Fibroblast of skin of left biceps (primary cell): ENCODE results near the gene KLHL40.

Source experiments
- DNase-seq, 2 experiments: peaks; one replicate each; pipeline ENCODE4 v3.0.0-alpha.2; 2013; ENCODE audit warnings: low read depth in 2 of 2

Gene KLHL40

DNA sequence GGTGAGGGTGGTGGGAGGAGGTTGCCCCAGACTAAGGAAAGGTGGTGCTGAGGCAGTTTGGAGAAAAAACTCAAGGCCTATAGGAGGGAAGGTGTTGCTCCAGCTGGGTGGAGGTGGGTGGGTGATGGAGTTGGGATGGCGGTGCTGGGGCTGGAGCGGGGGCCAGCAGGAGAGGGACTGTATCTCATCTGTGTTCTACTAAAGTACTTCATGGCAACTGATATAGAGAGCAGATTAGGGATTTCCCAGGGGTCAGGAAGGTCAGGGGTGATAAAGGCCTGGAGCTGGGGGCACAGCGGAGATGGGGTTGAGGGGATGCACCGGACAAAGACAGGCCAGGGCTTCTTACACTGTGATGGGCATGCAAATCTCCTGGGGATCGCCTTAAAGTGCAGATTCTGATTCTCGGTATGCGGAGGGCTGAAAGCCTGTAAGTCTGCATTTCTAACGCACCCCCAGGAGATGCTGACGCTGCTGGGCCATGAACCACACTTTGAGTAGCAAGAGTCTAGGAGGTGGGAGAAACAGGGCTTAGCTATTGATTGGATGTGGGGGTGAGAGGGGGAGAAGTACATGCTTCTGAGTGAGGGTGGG is 4.2 kb downstream of the KLHL40 start:
- DNase-seq = no peak

DNA sequence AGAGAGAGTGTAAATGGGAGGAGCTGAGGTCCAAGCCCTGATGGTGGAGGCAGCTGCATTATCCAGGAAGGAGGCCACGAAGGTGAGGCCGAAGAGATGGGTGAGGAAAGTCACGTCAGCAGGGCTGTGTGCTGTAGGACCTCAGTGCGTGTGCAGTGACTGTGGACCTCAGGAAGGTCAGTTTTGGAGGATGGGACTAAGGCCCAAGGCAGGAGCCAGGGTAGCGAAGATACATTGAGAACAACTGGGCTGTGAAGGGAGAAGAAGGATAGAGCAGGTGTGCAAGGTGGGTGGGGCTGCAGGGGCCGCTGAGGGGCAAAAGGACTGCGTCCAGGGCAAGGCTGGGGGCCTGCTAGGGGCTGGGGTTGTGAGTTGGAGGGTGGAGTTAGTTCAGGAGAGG is 4.9 kb downstream of the KLHL40 start:
- DNase-seq = no peak

DNA sequence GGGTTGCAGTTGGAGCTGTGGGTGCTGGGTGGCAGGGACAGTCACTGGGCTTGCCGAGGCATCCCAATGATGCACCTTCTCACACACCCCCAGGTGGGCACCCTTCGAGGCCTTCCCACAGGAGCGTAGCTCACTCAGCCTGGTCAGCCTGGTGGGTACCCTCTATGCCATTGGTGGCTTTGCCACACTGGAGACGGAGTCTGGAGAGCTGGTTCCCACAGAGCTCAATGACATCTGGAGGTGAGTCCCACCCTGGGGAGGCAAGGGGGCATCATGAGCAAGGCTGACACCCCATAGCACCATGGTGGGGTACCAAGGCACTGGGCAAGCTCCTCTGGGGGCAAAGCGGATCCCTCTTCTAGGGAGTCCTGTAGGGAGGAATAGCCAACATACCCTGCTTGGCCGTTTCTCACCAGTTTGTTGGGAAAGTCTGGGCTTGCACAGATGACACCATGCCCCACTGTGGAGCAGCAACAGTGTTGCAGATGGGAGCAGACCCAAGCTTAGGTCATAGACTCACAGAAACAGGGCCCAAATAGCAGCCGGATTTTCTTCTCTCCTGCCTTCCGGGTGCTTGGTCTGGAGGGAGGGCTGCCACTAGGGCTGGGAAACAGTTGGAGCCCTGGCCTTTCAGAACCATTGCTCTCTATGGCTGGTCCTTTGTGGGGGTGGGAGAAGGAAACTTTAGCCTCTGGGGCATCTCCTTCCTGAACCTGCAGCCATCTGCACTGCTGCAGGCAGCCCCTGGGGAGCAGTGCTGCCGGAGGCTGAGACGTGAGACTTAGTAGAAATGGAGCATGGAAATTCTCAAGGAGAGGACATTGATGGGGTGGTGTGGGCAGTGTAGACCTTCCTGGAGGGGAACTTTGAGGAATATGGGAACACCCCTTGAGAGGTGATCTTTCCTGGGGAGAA is 5.7 kb downstream of the KLHL40 start:
- no peak for DNase-seq

DNA sequence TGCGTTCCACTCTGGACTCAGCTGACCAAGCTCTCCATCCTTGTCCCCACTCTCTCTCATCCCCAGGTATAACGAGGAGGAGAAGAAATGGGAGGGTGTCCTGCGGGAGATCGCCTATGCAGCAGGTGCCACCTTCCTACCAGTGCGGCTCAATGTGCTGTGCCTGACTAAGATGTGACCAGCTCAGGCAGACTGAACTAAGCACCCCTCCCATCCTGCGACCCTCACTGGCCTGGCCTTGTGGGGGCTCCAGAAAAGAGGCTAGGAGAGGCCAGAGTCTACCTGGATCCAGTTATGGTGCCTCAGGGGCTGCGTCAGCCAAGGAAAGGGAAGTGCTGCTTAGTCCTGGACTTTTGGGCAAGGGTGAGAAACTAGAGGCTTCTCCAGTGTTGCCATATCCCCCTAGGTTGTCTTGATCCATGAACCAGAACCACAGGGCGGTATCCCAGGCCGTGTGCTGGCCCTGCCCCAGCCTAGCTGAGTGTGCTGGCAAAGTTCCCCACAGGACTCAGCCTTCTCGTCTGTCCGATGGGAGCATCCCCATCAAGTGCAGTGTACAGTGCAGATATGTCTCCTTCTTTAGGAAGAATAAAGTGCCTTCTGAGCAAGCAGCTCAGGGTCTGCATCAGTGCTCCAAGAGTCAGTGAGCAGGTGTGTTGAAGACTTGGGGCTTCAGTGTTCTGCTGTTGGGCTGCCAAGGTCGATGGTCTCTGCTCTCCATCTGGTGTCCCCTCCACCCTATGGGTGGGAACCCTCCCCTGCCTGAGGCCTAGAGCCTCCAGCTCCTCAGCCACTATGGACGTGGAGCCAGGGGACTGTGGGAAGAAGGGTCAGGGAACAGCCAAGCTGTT is 6.7 kb downstream of the KLHL40 start:
- DNase-seq = no peak

DNA sequence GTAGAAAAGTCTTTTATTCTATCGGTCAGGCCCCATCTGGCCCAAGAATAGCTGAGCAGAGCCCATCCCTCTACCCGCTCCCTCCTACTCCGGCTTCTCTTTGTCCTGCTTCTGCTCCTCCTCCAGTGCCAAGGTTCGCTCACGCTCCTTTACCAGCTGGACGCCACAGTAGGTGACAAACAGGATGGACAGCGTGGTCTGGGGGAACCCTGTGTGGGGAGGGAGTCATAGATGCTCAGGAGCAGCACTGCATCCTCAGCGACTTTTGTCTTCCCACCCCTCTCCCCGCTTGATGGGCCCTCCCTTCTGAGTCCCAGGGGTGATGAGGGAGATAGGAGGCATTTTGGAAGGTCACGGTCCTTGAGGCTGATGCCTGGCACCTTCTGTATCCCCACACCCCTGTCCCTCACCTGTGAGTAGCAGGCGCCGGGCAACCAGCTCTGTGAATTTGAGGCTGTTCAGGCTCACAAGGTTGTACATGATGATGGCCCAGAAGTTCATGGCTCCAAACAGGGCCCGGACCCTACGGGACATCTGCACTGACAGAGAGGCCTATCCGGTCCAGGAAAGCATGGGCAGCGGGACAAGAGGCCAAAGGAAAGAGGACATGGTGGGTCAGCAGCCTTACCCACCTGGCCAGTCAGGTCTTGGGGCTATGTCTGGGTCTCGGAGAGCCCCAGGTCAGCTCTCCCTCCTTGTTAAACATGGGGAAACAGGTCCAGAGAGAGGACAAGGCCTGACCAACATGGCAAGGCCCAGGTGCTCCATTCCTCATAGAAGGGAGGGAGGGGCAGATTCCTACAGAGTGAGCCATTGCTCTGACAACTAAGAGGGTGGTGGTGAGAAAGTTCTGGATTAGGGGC is 7.6 kb downstream of the KLHL40 start:
- DNase-seq = no peak

DNA sequence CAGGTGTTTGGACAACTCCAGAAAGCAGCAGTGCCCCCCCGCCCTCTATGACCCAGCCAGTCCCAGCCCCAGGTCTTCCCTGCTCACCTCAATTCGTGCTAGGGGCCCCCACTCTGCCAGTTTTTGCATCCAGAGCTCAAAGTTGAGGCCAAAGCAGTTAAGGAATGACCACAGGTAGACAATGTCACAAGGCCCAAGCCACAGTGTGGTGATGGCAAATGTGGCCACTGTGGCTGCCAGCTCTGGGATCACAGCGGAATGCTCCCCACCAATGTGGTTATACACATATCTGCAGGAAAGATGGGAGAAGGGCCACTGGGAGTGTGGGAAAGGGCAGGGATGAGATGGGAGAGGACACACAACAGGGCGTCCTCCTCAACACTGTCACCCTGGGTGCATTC is 8.2 kb downstream of the KLHL40 start:
- no peak for DNase-seq

DNA sequence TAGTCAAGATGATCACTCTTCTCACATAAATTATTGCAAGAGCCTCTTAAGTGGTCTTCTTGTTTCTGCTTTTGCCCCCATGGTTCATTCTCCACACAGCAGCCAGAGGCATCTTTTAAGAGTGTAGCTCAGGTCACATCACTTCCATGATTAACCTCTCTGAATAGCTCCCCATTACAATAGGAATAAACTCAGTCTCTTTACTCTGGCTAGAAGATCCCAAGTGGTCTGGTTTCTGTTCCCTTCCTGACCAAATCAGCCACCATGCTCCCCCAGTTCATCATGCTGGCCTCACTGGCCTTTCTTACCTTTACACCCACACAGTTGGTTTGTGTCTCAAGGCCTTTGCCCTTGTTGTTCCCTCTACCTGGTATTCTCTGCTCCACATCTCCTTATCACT is 9.0 kb downstream of the KLHL40 start:
- DNase-seq = no peak

DNA sequence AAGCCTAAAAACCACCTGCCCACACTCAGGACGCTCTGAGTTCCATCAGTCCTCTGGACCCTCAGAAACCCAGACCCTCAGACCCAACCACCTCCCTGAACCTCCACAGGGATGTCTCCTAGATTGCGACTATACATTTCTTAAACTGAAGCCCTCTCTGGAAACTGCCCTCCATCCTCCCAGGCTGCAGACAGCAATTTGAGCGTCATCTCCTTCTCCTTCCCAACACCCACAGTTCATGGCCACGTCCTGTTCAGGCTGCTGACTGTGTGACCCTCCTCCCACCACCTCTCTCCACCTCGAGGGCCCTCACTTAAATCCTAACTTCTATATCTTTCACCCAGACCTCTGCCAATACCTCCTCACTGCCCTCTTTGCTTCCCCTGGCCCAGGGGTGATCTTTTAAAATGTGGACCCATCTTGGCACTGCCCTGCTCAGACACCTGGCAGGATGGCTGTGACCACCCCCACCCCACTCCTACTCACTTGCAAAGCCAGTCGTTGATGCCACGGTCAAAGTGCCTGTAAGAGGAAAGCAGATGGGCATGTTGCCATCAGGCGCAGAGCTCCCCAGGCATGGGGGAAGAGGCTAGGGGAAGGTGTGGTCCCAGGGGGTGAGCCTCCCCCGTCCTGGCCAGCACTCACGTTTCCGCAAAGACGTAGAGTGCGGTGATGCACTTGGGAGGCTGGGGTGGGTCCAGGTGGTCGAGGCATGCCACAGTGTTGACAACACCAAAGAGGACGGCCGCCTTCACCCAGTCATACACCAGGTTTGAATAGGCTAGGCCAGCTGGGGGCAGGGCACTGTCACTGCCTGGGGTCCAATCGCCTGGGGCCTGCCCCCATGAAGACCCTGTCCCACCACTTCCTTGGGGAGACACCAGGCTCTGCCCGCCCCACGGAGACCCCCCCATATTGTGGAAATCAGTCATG is 11.3 kb downstream of the KLHL40 start:
- DNase-seq = no peak

DNA sequence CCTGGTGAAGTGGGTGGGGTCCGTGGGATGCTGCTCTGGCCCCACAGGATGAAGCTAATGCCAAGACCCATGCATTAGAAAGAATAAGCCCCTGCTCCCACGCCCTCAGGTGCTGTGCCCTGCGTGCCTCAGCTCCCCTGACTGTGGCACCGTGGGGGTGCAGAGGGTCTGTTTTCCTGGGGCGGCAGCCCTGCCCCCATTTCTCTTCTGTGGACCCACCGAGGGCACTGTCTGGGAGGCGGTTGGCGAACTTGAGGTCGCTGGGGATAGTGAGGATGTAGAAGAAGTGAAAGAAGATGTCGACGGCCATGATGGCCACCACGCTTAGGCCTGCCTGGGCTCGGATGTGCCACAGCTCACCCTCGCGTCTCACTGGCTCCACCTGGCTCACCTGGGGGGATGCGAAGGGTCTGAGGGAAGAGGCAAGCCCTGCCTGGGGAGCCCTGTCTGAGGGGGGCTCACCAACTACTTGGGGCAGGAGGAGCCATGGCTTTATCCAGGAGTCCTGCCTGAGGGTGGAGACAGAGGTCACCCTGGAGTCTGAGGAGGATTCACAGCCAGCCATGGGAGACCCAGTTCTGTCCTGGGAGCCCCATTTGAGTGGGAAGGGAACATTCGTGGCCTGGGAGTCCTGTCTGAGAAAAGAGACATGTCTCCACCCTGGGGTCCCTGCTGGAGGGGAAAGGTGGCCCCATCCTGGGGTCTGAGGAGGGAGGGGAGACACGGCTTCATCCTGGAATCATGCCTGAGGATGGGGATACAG is 12.1 kb downstream of the KLHL40 start:
- no peak for DNase-seq

DNA sequence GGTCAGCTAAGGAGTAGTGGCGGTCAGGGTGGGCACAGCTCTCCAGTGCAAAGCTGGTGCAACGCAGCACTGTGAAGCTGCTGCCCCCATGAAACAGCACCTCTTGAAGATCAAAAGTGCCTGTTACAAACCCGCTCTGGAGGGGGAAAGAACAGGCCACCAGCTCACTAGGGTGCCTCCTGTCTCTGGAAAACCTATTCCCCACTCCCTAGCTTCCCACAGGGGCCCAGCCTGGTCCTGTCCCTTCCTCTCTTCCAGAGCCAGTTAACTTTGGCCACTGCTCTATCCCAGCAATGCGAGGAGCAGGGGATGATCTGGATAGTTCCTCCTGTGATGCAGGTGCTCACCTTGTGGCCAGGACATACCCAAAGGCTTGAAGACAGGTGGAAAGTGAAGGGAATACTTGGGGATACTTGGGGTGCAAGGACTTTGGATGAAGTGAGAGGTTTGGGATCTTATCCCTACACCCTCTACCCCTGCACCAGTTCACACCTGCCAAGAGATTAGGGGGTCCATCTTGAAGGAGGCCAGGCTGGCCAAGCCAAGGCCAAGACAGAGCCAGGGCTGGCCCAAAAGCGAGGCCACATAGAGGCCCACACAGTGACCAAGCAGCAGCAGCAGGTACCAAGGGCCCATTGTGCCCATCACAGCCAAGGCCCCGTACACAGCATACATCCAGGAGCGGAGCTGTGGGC is 13.0 kb downstream of the KLHL40 start:
- no peak for DNase-seq

DNA sequence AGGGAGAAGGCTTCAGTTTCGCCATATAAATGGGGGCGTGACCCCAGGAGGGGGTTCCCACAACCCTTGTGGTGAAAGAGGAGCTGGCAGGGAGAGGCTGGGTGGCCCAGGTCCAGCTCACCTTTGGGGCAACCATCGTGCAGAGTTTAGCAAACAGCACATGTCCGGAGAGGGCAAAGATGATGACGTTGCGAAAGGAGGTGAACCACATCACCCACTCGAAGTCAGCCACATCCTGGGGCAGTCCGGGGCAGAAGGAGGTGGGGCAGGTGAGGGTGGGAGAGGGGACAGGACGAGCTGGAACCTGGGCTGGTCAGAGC is 13.5 kb downstream of the KLHL40 start:
- no peak for DNase-seq

DNA sequence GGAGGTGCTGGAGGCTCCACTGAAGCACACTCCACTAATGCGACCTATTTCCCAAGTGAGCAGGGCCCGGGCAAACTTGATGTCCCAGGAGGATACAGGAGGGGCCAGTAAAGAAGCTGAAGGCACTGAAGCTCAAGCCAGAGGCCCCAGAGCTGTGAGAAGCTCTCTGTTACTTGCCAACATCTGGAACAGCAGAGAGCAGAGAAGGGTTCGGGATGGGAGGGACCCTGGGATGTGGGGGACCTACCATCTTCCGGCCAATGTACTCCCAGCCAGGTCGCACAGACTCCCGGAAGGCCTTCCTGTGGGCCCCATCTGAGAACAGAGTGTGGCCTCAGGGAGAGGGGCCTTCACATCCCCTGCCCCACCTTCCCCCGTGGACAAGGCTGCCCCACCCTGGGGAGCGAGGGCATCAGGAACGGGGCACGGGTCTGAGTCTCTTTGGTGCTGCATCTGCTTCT is 14.2 kb downstream of the KLHL40 start:
- no peak for DNase-seq

DNA sequence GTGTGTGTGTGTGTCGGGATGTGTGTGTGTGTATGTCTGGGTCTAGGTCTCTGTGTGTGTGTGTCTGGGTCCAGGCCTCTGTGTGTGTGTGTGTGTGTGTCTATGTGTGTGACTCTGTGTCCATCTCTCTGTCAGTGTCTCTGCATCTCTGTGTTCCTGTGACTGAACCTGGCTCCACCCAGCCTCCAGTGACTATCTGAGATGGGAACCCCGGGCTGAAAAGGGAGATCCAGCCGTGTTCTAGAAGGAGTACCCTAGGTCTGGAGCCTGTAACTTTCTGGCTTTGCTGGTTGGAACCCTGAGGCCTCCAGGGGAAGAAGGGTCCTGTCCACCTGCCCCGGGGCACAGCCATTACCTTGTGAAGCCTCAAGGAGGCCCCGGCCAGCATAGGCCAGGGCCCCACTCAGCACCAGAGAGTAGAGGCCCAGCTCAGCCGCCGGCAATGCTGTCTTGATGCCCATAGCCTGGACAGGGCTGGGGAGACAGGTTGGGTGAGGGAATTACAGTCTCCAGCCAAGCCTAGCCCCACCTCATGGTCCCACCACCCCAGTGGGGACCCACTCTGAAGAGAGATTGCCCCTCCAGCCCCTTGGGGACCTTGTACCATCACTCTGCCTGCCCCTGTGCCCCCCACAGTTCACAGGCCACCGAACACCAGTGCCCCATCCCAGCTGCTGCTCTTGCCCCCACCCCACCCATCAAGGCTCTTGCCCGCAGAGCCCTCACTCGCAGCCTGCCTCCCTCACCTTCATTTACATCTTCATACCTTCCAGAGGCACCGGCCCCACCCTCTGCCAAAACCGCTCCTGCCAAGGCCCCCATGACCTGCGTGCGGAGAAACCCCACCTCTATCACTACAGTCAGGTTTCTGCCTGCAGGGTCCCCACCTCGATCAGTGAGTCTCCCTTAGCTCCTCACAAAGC is 15.3 kb downstream of the KLHL40 start:
- DNase-seq = no peak

DNA sequence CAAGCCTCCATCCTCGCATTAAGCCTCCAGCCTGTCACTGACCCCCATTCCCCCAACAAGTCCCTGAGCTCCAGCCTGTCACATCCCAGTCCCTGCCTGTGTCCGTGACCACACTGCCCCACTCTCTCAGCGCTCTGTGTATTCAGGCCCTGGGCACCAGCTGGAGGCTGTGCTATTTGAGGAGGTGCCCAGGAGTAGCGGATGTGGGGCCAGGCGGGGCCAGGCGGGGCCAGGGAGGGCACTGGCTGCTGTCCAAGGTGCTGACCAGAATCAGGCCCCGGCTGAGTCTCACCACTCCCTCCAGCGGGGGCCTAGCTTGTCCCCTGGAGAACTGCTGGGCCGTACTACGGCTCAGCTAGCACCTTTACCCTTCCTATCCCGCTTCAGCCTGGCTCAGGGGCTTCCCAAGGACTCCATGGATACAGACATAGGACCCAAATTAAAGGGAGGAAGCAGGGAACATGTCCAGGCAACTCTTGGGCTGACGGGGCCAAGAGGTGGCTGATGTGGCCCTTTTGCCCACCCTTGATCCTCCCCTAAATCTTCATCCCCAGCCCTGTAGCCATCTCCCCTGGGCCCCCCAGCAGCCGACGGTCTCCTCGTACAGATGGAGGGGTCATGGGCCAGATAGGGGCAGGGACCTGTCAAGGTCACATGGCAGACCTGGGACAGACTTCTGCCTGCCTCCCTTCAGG is 16.2 kb downstream of the KLHL40 start:
- DNase-seq = no peak

DNA sequence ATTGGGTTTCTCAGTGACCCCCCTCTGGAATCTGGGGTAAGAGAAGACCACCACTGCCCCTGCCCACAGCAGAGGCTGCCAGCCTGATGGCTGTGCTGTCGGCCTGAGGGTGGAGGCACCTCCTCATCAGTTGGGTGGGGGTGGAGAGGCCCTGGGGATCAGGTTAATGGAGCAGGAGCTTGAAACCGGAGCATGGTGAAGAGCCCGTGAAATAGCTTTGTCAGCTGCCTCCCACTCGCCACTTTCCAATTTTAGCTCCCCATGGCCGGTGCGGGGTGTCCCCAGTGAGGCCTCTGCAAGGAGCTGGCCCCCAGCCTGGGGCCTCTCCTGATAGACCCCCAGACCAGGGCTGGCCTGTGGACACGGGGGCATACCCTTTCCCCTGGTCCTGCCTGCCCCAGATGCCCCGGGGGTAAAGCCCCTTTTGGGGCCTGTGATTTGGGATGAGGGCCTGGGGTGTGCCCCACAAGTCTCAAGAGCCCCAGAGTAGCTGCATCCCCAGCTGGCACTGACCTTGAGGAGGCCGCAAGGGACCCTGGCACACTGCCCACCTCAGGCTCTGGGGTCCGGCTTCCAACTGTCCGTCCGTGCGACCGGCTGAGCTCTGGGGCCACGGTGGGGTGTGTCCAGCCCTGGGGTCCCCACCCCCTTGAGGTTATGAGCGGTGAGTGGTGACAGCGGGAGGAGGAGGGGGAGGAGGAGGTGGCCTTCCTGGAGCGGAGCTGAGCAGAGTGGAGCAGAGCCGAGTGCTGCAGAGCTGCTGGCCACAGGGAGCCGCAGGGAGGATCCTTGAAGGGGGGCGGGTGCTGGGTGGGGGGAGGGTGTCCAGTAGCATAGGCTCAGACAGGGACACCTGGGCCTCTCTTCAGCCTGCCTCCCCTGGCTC is 17.0 kb downstream of the KLHL40 start, which contains the start of gene HHATL:
HHATL (minus strand) TSS at position 733 of the 886 bp plus-strand sequence. CDS start 1,972 bp downstream, outside the sequence.
- DNase-seq = no peak
